ENCODE results near the gene MRM2.

The MRM2 gene

DNA sequence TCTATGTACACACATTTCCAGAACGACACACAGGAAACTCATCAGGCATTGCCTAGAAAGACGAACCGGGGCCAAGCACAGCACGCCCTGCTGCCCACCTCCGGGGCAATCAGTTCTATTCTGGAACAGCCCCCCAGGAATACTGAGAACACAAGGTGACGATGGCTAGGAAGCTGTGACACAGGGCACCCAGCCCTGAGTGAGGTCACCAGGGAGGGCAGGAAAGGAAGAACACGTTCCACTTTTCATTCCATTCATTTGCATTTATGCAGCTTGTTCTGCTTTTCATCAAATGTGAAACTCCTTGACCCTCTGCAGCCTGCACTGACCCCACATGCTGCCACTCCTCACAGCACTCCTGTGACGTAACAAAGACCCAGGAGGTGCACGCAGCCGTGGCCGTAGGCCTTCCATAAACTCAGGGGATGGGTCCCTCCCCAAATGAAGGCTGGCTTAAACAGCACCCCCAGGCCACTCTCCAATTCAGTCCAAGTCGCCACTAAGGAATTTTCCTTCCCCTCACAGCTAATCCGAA is 38.2 kb downstream of the MRM2 start:
- Histone ChIP-seq H3K9ac (ENCODE audit: insufficient read length, low read depth) (no peak overlapping the region), H3K9me3 (ENCODE audit: insufficient read depth, low read length) (no peaks in the 10 kb centered on the region), H3K4me3 (ENCODE audit: insufficient read length, low read depth) (no peak overlapping the region), H3K36me3 (ENCODE audit: insufficient read depth, insufficient read length, low read length) (peaks cover 79% of the 10 kb centered on the region), H3K27me3 (ENCODE audit: insufficient read depth, insufficient read length) (no peaks in the 10 kb centered on the region), H3K4me1 (ENCODE audit: insufficient read depth, insufficient read length) (peaks cover 6% of the 10 kb centered on the region)
- no peak for TF ChIP-seq ZNF274 (IDR thresholded peaks at IDR 0.05; ENCODE audit: low read depth, low read length)
- no peak for TF ChIP-seq SUZ12 (IDR thresholded peaks at IDR 0.05; ENCODE audit: extremely low read depth, insufficient read depth, insufficient read length)
- TF ChIP-seq YY1 (IDR thresholded peaks at IDR 0.05; ENCODE audit: insufficient read depth, insufficient read length), result no peak
- no peak for DNase-seq (ENCODE audit: low read depth, low spot score)

DNA sequence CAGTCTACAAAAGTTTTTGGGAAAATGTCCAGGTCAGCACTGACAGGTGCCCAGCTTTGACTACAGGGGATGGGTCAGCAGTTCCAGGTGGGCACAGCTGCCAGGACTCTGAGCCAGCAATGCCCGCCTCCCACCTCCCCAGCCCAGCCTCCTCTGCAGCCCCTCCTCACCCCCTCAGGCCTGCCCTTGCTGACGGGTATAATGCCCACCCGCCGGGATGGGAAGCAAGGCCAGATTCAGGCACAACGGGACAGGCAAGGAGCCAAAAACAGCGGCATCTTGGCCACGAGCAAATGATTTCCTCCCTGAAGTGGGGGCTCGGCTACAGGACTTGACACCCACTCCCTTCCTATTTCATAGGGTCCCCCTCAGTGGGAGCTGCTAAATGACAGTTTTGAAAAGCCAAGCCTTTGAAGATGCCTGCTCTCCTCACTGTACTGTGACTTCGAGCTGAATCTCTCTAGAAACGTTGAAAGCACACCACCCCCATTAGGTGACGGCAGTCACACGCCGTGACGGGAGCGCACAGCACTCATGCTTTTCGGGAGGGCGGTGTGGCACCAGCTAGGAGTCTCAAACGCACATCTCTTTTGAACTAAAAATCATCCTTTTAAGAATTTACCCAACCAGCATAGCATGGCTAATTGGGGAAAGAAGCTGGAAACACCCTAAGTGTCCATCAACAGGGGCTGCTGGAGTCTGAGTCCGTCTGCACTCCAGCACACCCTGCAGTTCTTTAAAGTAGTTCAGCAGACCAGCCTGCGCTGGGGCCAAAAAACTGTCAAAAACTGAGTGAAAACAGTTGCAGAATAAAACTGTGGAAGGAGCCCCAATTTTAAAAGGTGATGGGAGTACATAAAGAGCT is 38.9 kb downstream of the MRM2 start:
- Histone ChIP-seq H3K9ac (ENCODE audit: insufficient read length, low read depth) (no peak overlapping the region), H3K36me3 (ENCODE audit: insufficient read depth, insufficient read length, low read length) (peaks cover 79% of the 10 kb centered on the region), H3K4me3 (ENCODE audit: insufficient read length, low read depth) (no peak overlapping the region), H3K9me3 (ENCODE audit: insufficient read depth, low read length) (no peaks in the 10 kb centered on the region), H3K4me1 (ENCODE audit: insufficient read depth, insufficient read length) (peaks cover 9% of the 10 kb centered on the region), H3K27me3 (ENCODE audit: insufficient read depth, insufficient read length) (no peaks in the 10 kb centered on the region)
- no peak for DNase-seq (ENCODE audit: low read depth, low spot score)
- TF ChIP-seq ZNF274 (IDR thresholded peaks at IDR 0.05; ENCODE audit: low read depth, low read length), result no peak
- TF ChIP-seq SUZ12 (IDR thresholded peaks at IDR 0.05; ENCODE audit: extremely low read depth, insufficient read depth, insufficient read length), result no peak
- no peak for TF ChIP-seq YY1 (IDR thresholded peaks at IDR 0.05; ENCODE audit: insufficient read depth, insufficient read length)

DNA sequence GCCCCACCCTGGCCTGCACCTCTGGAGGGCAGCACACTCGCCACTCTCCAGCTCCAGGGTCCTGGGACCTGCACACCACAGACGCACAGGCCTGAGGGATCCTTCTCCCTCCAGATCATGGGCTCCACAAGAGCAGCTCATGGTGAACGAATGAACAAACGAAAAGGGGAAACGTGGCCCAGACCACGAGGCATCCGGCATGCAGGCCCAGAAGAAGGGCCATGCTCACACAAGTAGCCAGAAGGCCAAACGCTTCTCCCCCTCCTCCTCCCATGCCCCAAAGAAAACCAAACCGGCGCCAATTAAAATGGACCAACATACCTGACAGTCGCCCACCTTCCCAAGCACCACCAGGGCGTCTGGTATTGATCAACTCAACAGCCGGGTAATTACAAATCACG is 39.6 kb downstream of the MRM2 start:
- H3K9me3 ChIP-seq (ENCODE audit: insufficient read depth, low read length), result peaks cover 4% of the 10 kb centered on the region; the same call in 1 of the 2 replicates
- no peak overlapping the region for H3K4me3 ChIP-seq (ENCODE audit: insufficient read length, low read depth)
- peaks cover 79% of the 10 kb centered on the region for H3K36me3 ChIP-seq (ENCODE audit: insufficient read depth, insufficient read length, low read length)
- H3K4me1 ChIP-seq (ENCODE audit: insufficient read depth, insufficient read length), result peaks cover 9% of the 10 kb centered on the region
- H3K27me3 ChIP-seq (ENCODE audit: insufficient read depth, insufficient read length), result no peaks in the 10 kb centered on the region
- no peak overlapping the region for H3K9ac ChIP-seq (ENCODE audit: insufficient read length, low read depth)
- TF ChIP-seq SUZ12 (IDR thresholded peaks at IDR 0.05; ENCODE audit: extremely low read depth, insufficient read depth, insufficient read length) (no peak), YY1 (IDR thresholded peaks at IDR 0.05; ENCODE audit: insufficient read depth, insufficient read length) (no peak), ZNF274 (IDR thresholded peaks at IDR 0.05; ENCODE audit: low read depth, low read length) (no peak)
- DNase-seq (ENCODE audit: low read depth, low spot score), result no peak

DNA sequence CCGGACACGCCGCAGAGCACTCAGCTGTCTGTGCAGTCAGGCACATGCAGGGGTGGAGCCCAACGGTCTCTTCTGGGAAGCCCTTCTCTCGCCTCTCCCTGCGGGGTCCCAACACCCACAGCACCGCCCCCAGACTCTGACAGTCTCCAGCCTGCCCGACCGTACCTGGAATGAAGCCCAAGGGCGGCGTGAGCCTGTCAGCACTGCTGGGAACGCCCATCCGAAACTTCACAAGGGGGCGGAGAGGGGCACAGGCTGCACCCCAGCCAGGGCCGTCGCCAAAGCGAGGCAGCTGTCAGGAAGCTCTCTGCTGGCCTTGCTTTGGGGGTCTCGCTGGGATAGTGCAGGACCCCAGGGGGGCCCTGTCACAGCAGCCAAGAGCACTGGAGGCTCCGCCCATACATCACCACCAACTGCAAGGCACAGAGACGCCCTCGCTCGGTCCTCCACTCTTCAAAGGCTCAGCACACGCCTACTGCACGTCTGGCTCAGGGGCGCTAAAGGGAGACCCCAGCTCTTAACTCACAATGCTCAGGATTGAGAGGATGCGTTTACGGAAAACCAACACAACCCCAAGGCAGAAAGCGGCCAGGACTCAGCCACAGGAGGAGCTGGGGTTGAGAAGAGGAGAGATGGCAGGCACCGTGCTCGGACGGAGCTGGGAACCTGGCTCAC is 40.2 kb downstream of the MRM2 start:
- peaks cover 10% of the 10 kb centered on the region; the same call in 1 of the 2 replicates for H3K9me3 ChIP-seq (ENCODE audit: insufficient read depth, low read length)
- peaks cover 79% of the 10 kb centered on the region for H3K36me3 ChIP-seq (ENCODE audit: insufficient read depth, insufficient read length, low read length)
- no peaks in the 10 kb centered on the region for H3K27me3 ChIP-seq (ENCODE audit: insufficient read depth, insufficient read length)
- DNase-seq (ENCODE audit: low read depth, low spot score), result no peak
- TF ChIP-seq ZNF274 (IDR thresholded peaks at IDR 0.05; ENCODE audit: low read depth, low read length), result no peak
- no peak for TF ChIP-seq YY1 (IDR thresholded peaks at IDR 0.05; ENCODE audit: insufficient read depth, insufficient read length)
- no peak for TF ChIP-seq SUZ12 (IDR thresholded peaks at IDR 0.05; ENCODE audit: extremely low read depth, insufficient read depth, insufficient read length)
- H3K4me3 ChIP-seq (ENCODE audit: insufficient read length, low read depth), result no peak overlapping the region
- H3K4me1 ChIP-seq (ENCODE audit: insufficient read depth, insufficient read length), result peaks cover 9% of the 10 kb centered on the region
- no peak overlapping the region for H3K9ac ChIP-seq (ENCODE audit: insufficient read length, low read depth)

DNA sequence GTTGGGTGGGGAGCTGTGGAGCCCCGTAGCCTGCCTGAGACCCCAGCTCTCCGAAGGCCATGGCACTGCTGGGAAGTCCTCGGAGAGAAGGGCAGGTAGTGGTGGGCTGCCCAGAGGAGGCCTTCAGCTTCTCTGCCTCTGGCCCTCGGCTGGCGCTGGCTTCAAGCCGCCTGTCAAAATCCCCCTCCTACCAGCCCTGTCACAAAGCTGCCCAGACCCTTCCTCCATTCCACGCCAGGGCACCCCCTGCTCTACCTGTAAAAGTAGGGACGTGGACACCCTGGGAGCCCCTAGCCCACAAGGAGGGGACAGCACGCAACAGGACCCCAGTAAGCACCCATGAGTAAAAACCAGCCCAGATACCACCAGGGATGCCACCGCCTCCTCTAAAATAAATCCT is 40.9 kb downstream of the MRM2 start:
- Histone ChIP-seq H3K4me1 (ENCODE audit: insufficient read depth, insufficient read length) (peaks cover 9% of the 10 kb centered on the region), H3K36me3 (ENCODE audit: insufficient read depth, insufficient read length, low read length) (peaks cover 80% of the 10 kb centered on the region)
- no peak for TF ChIP-seq SUZ12 (IDR thresholded peaks at IDR 0.05; ENCODE audit: extremely low read depth, insufficient read depth, insufficient read length)
- TF ChIP-seq YY1 (IDR thresholded peaks at IDR 0.05; ENCODE audit: insufficient read depth, insufficient read length), result no peak
- no peak for TF ChIP-seq ZNF274 (IDR thresholded peaks at IDR 0.05; ENCODE audit: low read depth, low read length)

DNA sequence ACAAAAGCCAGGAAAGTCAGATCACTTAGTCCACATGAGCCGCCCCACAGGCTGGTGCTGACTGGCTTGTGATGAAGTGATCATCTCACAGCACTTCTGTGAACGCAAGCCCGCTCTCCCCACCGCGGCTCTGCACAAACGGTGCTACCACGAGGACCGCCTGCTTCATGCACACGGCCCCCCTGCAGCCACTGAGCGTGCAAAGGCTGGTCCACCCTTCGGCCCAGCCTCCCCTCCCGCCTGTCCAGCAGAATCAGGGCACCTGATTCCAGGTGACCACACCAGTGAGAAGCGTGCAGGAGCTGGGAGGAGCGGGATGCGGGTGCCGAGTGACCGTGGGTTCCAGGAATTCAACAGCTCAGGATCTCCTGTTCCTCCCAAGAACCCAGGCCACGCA is 41.4 kb downstream of the MRM2 start:
- no peak for DNase-seq (ENCODE audit: low read depth, low spot score)
- Histone ChIP-seq H3K36me3 (ENCODE audit: insufficient read depth, insufficient read length, low read length) (peaks cover 83% of the 10 kb centered on the region), H3K27me3 (ENCODE audit: insufficient read depth, insufficient read length) (no peaks in the 10 kb centered on the region), H3K9ac (ENCODE audit: insufficient read length, low read depth) (no peak overlapping the region), H3K9me3 (ENCODE audit: insufficient read depth, low read length) (peaks cover 22% of the 10 kb centered on the region), H3K4me1 (ENCODE audit: insufficient read depth, insufficient read length) (peaks cover 9% of the 10 kb centered on the region), H3K4me3 (ENCODE audit: insufficient read length, low read depth) (no peak overlapping the region)
- TF ChIP-seq SUZ12 (IDR thresholded peaks at IDR 0.05; ENCODE audit: extremely low read depth, insufficient read depth, insufficient read length) (no peak), YY1 (IDR thresholded peaks at IDR 0.05; ENCODE audit: insufficient read depth, insufficient read length) (no peak), ZNF274 (IDR thresholded peaks at IDR 0.05; ENCODE audit: low read depth, low read length) (no peak)

More for the DNA sequence above, 40.9 kb downstream of the MRM2 start:
- no peaks in the 10 kb centered on the region for H3K27me3 ChIP-seq (ENCODE audit: insufficient read depth, insufficient read length)
- H3K9me3 ChIP-seq (ENCODE audit: insufficient read depth, low read length), result peaks cover 17% of the 10 kb centered on the region; the same call in 1 of the 2 replicates
- DNase-seq (ENCODE audit: low read depth, low spot score), result no peak
- H3K4me3 ChIP-seq (ENCODE audit: insufficient read length, low read depth), result no peak overlapping the region
- no peak overlapping the region for H3K9ac ChIP-seq (ENCODE audit: insufficient read length, low read depth)

All from NT2/D1 (cell line).